HG03175 (cell line): ENCODE measurements around the gene B4GALT7.

ENCODE experiments used
- ATAC-seq: cut with Tn5 transposase; IDR thresholded peaks from one replicate; pipeline ENCODE4 v1.9.1; 2021; ENCODE audit warnings: mild to moderate bottlenecking, moderate library complexity; ENCODE audit not compliant: unreplicated experiment

B4GALT7 gene

DNA sequence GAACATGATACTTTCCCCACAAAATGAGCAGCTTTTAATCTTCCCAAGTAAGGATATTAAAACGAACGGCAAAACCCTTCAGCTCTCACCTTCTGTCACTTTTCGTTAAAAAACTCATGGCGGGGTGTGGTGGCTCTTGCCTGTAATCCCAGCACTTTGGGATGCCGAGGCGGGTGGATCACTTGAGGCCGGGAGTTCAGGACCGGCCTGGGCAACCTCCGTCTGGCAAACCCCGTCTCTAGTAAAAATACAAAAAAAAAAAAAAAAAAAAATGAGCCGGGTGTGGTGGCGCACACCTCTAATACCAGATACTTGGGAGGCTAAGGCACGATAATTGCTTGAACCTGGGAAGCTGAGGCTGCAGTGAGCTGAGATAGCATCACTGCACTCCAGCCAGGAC lies 7.0 kb upstream of the B4GALT7 start:
- no peak for ATAC-seq

DNA sequence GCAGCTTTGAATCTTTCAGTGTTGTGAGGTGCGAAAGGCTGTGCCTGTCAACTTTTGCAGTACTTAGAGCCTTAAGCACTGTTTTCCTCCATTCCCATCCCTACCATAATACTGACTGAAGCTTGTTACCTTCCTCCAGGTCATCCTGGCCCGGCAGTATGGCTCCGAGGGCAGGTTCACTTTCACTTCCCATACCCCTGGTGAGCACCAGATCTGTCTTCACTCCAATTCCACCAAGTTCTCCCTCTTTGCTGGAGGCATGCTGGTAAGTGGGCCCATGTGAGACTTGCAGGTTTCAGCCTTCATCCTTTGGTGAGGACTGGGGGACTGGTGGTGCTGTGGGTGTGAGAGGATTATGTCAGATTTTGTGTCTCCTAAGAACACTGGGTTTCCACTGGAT lies 6.4 kb upstream of the B4GALT7 start:
- no peak for ATAC-seq

DNA sequence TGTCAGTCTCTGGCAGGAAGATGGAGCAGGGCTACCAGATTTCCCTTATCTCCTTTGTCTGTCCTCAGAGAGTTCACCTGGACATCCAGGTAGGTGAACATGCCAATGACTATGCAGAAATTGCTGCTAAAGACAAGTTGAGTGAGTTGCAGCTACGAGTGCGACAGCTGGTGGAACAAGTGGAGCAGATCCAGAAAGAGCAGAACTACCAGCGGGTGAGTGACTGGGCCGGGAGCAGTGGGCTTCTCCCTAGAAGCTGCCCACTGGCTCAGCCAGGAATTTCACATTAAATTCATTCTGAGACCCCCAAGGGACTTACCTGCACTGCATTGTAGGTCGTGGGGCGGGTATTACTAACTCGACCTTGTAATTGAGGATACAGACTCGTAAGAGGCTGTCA lies 5.9 kb upstream of the B4GALT7 start:
- no peak for ATAC-seq

DNA sequence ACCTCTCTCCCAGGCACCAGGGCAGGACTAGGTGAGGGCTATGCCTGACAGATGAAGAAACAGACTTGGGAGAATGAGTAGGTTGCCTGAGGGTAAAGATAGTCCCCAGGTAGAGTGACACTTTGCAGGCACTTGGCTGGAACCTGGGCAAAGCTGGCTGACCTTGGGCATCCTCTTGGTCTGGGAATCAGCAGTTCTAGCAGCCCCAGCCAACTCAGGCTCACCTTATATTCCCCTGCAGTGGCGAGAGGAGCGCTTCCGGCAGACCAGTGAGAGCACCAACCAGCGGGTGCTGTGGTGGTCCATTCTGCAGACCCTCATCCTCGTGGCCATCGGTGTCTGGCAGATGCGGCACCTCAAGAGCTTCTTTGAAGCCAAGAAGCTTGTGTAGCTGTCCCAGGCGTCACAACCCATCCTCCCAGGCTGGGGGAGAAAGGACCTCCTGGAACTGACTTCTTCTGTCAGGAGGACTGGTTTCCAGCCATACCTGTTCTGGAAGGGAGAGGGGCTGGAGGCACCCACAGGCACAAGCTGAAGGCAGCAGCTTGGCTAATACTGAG lies 4.8 kb upstream of the B4GALT7 start:
- no peak for ATAC-seq

DNA sequence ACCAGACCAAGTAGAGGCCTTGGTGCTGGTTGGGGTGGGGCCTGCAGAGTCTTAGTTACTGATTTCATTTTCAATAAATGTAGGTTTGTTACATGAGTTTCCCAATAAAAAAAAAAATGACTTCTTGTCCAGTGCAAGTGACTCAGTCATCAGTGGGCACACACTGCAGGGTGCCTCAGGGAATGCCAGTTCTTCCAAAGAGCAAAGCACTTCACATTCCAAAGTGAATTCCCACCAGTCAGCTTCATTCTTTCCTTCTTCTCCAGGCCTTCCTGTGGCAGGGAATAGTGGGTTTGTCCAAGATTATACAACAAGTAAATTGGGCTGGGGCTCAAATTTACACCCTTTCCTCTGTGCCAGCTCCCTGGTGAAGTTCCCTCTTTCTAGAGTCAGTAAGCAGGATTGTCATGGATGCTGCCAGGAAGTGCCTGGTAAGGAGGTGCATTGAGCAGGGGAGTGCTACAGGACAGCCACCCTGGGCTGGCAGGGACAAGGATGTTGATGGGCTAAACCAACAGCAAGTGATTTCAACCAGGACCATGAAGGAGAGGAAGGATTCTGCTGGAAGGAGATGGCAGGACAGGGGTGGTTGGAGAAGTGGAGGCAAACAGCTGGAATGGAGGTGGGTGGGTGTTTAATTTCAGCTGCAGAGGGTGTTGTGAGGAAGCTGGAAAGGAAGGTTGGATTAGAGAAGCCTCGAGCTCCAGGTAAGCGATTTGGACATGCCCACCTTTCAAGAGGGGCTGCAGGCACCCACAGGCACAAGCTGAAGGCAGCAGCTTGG lies 3.7 kb upstream of the B4GALT7 start:
- ATAC-seq = no peak

DNA sequence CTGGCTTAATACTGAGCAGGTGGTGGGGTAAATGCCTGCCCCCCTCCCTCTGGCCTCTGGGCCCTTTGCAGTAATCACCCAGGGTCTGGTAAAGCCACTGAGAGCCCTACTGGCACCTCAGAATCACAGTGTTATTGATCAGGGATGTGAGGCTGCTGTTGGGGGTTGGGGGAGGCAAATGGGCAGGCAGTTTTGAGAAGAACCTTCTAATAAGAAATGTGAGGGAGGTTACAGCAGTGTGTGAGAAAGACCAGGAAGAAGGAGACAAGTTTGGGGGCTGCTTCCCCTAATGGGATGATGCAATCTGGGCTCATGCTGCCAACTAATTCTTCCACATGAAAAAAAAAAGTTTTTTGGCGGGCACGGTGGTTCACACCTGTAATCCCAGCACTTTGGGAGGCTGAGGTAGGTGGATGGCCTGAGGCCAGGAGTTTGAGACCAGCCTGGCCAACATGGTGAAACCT lies 3.1 kb upstream of the B4GALT7 start:
- no peak for ATAC-seq

DNA sequence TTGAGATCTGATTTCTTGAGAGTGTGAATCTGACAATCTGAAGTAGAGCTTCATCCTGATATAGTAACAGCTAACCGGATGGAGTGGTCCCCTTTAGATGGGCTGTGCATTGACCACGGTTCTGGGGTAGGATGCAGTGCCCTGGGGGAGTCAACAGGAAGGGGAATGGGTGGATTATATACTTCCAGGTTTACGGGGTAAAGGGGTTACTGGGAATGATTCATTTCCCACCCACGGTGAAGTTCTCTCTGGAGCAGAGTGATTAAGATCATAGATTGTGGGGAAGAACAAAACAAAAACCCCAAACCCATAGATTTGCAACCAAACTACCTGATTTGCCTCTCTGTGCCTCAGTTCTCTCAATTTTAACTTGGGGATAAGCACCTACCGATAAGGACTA lies 1.5 kb upstream of the B4GALT7 start:
- ATAC-seq = no peak

DNA sequence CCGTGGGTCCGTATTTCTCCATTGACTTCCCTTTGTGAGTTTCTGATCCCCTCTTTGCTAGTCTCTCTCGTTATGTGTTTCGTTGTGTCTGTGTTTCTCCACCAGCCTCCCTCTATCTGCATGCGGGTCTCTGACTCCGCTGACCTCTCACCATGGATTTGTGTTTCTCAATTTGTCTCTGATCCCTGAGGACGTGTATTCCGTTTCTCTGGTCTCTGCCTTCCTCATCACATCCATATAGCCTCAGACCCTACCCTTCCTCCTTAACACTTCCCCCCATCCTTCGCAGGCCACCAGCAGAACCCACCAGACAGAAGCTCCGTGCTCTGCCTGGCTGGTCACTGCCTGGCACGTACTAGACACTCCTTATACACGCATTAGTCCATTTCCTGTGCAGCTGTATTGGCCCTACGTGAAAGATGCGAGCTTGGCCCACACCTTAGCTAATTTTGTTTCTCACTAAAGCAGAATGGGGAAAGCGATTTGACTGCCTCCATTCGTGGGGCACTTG lies 631 bp downstream of the B4GALT7 start:
- no peak for ATAC-seq

DNA sequence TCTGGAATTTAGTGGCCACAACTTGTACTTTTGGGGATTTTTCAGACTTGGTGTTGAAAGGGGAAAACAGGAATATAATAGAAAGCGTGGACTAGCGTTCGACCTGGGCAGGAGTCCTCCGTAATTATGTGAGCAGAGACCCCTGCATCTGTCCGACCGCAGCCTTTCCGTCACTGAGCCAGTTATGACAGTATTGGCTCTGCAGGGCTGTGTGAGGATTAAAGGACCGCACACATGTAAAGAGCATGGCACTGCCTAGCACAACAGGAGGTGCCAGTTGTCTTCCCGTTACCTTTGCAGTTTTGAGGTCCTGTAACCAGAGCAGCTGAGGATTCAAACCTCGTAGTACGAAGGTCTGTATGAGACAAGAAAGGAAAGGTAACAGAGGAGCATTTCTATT lies 1.2 kb downstream of the B4GALT7 start:
- no peak for ATAC-seq

DNA sequence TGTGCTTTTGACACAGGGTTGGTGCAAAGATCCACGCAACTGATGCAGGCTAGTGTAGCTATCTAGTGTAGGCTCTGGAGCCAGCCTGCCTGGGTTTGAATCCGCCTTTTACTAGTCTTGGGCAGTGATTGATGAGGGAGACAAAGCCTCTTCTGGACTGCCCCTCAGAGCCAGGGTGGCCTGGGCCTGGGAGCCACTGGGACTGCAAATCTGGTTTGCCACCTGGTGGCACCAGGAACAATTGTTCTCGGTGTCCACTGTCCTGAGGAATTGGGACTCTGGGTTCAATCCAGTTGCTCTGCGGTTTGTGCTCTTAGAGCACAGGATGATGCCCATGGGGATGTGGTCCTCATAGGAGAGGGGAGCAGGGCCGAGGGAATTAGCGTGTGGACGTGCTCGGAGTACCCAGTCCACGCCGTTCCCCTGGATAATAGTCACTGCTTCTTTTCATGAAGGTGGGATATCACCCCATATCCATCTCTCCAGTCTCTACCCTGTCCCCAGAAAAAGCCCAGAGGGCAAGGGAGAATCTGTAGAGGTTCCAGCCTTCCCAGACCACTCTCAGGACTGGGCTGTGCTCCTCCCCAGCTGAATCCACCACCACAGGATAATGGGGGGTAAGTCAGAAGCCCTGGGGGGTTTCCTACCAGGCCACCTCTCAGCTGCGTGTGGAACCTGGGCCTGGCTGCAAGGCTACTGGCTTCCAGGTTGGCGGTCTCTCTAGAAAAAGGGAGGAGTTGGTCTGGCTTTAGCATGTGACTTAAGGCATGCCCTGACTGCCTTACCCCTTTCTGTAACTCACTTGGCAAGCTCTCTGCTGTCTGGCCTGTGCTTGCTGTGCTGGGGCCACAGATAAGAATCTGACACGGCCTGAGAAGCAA lies 1.9 kb downstream of the B4GALT7 start:
- ATAC-seq = no peak

DNA sequence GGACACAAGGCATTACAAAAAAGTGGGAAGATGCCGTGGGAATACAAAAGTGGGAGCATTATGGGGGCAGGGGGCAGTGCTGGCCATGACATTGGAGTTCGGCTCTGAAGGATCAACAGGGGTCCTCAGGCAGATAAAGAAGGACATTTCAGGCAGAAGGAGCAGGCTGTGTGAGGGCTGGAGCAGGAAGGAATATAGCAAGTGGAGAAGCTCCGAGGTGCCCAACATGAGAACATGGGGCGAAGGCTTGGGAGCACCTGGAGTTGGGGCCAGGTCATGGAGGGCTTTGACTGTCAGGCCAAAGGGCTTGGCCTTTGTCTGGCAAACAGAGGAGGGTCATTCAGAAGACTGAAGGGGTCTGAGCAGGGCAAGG lies 2.5 kb downstream of the B4GALT7 start:
- ATAC-seq = no peak

DNA sequence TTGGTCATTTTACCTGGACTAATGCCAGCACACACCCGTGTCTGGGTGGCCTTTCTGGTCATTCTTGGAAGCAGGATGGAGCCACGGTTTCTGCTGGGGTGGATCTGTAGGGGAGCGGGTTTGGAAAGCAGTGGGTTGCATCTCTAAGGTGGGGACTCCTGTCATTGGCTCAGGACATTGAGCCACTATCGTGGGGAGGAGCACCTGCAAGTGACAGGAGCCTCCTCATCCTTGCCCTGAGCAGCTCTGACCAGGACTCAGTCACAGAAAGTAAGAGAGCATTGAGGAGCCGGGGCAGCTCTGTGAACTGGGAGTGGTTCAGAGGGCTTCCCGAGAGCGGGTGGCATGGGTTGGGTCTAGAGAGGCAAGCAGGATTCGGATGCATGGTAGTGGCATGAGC lies 3.7 kb downstream of the B4GALT7 start:
- ATAC-seq = no peak

DNA sequence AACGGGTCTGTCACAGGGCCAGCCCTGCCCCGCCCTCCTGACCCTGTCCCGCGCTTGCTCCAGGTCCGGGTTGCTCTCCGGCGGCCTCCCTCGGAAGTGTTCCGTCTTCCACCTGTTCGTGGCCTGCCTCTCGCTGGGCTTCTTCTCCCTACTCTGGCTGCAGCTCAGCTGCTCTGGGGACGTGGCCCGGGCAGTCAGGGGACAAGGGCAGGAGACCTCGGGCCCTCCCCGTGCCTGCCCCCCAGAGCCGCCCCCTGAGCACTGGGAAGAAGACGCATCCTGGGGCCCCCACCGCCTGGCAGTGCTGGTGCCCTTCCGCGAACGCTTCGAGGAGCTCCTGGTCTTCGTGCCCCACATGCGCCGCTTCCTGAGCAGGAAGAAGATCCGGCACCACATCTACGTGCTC lies 4.2 kb downstream of the B4GALT7 start:
- no peak for ATAC-seq

DNA sequence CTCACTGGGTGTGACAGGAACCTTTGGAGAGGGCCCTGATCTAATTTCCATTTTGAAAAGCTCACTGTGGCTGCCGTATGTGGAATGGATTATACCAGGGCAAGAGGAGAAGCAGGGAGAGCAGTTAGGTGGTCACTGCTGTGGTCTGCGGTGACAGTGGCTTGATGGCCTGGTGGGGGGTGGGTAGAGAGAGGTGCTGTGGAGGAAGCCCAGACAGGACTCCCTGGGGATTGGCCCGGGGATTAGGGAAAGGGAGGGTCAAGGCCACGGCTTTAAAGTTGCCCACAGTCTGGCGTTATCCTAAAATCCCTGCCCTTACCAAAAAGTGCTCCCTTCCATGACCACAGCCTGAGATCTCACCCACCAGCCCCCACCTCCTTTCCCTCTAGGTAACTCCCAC lies 4.7 kb downstream of the B4GALT7 start:
- ATAC-seq = no peak

DNA sequence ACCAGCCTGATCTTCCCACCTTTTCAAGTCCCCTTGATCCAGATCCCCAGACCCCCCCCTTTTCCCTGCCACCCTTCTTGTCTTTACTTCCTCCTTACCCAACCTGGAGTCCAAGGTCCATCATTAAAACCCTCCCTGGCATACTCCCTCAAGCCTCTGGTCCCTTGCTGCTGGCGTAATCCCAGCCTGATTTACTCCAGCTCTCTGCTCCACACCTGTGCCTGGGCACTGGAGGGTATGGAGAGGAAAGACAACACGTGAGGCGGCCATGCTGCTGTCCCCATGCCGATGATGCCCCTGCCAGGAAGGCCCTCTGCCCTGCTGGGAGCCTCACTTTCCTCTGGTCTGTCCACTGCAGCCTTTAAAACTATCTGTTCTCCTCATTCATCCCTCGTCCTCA lies 5.1 kb downstream of the B4GALT7 start:
- ATAC-seq = no peak

DNA sequence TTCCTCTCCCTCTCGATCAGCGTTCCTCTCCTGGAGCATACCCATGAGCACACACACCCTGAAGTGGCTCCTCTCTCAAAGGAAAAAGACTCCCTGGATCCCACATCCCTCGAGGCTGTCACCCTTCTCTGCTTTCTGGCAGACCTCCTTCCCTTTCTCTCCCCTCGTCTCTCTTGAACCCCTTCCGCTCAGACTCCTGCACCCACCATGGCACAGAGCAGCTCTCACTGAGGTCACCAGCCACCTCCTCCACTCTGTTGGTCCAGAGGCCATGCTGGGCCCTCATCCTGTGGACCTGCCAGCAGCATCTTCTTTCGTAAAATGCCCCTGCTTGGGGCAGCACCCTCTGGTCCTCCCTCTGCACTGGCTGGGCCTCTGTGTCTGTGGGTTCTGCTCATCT lies 5.7 kb downstream of the B4GALT7 start:
- ATAC-seq = no peak

DNA sequence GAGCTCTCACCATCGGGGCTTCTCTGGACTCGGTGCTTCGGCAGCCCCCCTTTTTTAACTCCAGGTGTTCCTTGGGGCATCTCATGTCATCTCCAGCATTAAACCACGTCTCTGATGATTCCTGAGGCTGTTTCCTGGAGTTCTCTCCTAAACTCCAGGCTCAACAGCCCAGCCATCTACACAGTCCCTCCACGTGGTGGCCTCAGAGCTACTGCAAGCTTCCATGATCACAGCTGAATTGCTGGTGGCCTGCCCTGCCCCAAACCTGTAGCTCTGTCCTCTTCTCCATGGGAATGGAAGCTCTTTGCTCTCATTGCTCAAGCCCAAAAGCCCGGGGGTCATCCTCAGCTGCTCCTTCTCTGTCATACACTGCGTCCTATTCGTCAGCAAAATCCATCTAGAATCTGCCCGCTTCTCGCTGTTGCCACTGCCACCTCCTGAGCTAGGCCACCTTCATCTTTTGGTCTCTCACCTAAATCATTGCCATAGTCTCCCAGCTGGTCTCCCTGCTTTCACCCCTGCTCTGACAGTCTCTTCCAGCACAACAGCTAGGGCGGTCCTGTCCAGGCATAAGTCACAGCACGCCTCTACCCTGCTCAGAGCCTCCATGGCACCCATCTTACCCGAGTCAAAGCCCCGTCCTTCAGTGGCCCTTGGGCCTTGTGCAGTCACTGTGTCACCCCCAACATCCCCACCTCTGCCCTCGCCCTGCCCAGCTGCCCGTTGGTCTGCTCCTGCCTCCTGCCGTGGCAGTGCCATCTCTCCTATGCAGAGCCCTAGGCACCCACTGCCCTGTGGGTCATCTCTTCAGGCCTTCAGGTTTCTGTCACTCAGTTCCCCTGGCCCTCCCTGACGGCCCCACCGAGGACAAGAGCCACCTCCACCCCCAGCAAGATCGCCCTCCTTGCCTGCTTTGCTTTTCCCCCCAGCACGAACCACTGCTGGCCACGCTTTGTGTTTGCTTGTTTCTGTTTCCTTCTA lies 6.4 kb downstream of the B4GALT7 start:
- no peak for ATAC-seq

DNA sequence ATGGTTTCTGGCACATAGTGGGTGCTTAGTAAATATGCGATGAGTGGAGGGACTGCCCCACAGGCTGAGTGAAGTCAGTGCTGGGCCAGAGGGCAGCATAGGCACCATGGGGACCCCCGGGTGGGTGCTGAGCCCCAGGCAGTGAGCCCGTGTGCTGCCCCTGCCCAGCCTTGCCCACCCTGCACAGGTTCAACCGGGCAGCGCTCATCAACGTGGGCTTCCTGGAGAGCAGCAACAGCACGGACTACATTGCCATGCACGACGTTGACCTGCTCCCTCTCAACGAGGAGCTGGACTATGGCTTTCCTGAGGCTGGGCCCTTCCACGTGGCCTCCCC lies 7.2 kb downstream of the B4GALT7 start:
- no peak for ATAC-seq

DNA sequence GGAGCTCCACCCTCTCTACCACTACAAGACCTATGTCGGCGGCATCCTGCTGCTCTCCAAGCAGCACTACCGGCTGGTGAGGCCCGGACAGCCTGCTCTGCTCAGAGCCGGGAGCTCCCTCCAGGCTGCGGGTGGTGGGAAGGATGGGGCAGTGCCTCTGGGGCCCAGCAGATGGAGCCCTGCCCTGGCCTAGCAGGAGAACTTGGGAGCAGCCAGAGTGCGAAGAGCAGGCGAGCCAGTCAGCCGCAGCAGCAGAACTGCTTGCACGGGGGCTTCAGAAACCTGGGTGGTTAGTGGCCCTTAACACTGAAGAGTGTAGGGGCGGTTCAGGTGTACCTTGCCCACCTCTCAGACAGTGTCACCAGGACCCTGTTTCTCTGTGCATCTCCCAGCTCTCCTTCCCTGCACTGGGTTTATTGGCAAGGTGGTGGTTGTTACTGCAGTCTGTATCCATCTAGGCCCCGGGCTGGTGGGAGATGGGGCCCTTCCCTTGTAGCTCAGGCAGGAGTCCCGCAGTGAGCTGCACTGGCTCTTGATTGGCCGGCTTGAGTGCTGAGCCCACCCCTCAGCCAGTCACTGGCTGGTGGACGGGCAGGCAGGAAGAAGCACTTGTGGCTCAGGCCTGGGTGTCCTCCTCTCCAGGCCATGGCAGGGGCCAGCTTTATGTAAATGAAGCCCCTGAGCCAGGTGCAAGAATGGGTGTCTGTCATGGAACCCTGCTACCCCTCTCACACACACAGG lies 7.7 kb downstream of the B4GALT7 start:
- ATAC-seq = no peak
